ENCODE measurements around the gene TRIM34. TPM values are rescaled to one million over a fixed set of nuclear protein-coding genes. Genes with fewer than 3 reads are reported as not detected.

Gene TRIM34
- total and polyA plus RNA-seq, 2 of the 4 experiments (the other 2 are of a cell fraction): 6.1 to 8.6 TPM

DNA sequence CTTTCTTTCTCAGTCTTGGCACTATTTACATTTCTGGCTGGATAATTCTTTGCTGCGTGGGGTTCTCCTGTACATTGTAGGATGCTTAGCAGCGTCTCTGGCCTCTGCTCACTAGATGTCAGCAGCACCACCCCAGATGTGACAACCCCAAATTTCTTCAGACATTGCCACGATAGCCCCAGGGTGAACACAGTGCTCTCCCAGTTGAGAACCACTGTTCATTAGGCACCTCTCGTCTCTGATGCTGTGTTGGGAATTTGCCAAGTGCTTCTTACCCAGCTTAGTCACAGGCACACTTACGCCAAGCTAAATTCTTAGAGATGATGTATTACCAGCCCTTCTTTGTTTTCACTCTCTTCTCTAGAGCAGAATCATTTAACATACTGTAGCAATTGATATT lies 19.0 kb upstream of the TRIM34 start:
- ATAC-seq (ENCODE audit: low read depth) (peak; percentile 71), DNase-seq (peak; percentile 92)
- POLR2A ChIA-PET (ENCODE audit: unreplicated experiment): no interaction called here
- H3K9me1 ChIP-seq (ENCODE audit: insufficient read depth, low read length): peaks cover 9% of the 10 kb centered on the region; the same call in 1 of the 2 replicates
- H2BK15ac ChIP-seq (ENCODE audit: low read depth, low read length): no peak overlapping the region
- no peak overlapping the region for H3K4ac ChIP-seq (ENCODE audit: low read depth, low read length)
- in situ Hi-C loops (cut with MboI; ENCODE audit: low sequenced_read_pairs) (loop anchor here (25.0 kb wide), 1 partner anchor 706 kb away; the partner anchor contains the start of gene CAVIN3), intact Hi-C loops (cut with micrococcal nuclease) (loop anchor here (1.0 kb wide), 1 partner anchor 15 kb away; no protein-coding TSS in a partner anchor), dilution Hi-C loops (cut with HindIII; ENCODE audit: low sequenced_read_pairs, unreplicated experiment) (no loop called here)
- peak overlapping the region; percentile 35 for H2AFZ ChIP-seq (replicated peaks; ENCODE audit: low read length, poor library complexity)
- H4K91ac ChIP-seq (ENCODE audit: insufficient read depth, low read depth, low read length): no peak overlapping the region
- H3K27ac ChIP-seq (ENCODE audit: insufficient read depth, low read length): no peak overlapping the region
- H3K4me3 ChIP-seq (ENCODE audit: insufficient read depth, low read depth, low read length): no peak overlapping the region
- H3K23ac ChIP-seq (ENCODE audit: low read depth, low read length): no peak overlapping the region
- H3K36me3 ChIP-seq (ENCODE audit: control insufficient read depth, insufficient read depth, low read length): peaks cover 4% of the 10 kb centered on the region; the same call in 1 of the 2 replicates
- no peaks in the 10 kb centered on the region for H4K20me1 ChIP-seq (ENCODE audit: insufficient read depth, low read length)
- no peak overlapping the region; the same call in 1 of the 2 replicates for H2BK120ac ChIP-seq (ENCODE audit: low read depth, low read length)
- no peak overlapping the region for H3K14ac ChIP-seq (replicated peaks; ENCODE audit: low read depth, low read length)
- H2AK9ac ChIP-seq (replicated peaks; ENCODE audit: low read depth, low read length, poor library complexity): peak overlapping the region; percentile 28
- H2AK5ac ChIP-seq (ENCODE audit: low read depth, low read length): peak overlapping the region; percentile 15; the same call in 1 of the 2 replicates
- H4K5ac ChIP-seq (ENCODE audit: low read depth, low read length): no peak overlapping the region
- CTCF ChIA-PET: interaction anchor here (0.5 to 1.1 kb wide), 4 partner anchors 8 to 229 kb away, joined by 3 to 4 read pairs (median 4); no protein-coding TSS in a partner anchor
- peaks cover 8% of the 10 kb centered on the region for H3K4me1 ChIP-seq (ENCODE audit: control insufficient read depth, insufficient read depth, low read length)
- H4K8ac ChIP-seq (ENCODE audit: low read depth in 2 of 2, low read length in 2 of 2): peak overlapping the region in 1 of 2 experiments; percentile 51; a peak in 1 of 4 replicates
- TF ChIP-seq MXI1 (IDR thresholded peaks at IDR 0.05; ENCODE audit: borderline replicate concordance, low read depth, low read length) (no peak), MAZ (IDR thresholded peaks at IDR 0.05; ENCODE audit: borderline replicate concordance, low read depth, low read length) (no peak), RCOR1 (IDR thresholded peaks at IDR 0.05; ENCODE audit: insufficient replicate concordance, low read length) (no peak), RAD21 (IDR thresholded peaks at IDR 0.05; ENCODE audit: low read length) (peak; percentile 32), SMC3 (IDR thresholded peaks at IDR 0.05; ENCODE audit: low read depth, low read length) (peak; percentile 10; the same call in 1 of the 2 replicates), BHLHE40 (IDR thresholded peaks at IDR 0.05; ENCODE audit: low read depth, low read length) (peak; percentile 81), CEBPB (IDR thresholded peaks at IDR 0.05; ENCODE audit: low read depth, low read length) (no peak), CHD1 (IDR thresholded peaks at IDR 0.05; ENCODE audit: low read depth, low read length) (no peak), POLR2A (IDR thresholded peaks at IDR 0.05; ENCODE audit: low read depth, low read length) (no peak), FOS (IDR thresholded peaks at IDR 0.05; ENCODE audit: low read depth, low read length) (0 out of 2 replicates have a peak, but pooled peaks have one; percentile 10), CTCF (conservative IDR thresholded peaks at IDR 0.05; ENCODE audit: low read depth, low read length) (0 out of 2 replicates have a peak, but pooled peaks have one; percentile 5)
- no TSS peak for BruUV-seq (replicated peaks)
- H3K4me2 ChIP-seq (ENCODE audit: low read depth, low read length): peak overlapping the region; percentile 20
- H3K18ac ChIP-seq (ENCODE audit: low read depth, low read length): no peak overlapping the region
- no peak overlapping the region for H3K56ac ChIP-seq (ENCODE audit: extremely low read depth, insufficient read depth, low read length)
- H2BK5ac ChIP-seq (ENCODE audit: low read depth, low read length, poor library complexity, severe bottlenecking): peak overlapping the region; percentile 28
- WGBS, 2 experiments (ENCODE audit: extremely low coverage in 2 of 2, insufficient read length in 1 of 2): no CpG with 5 or more reads among the region's 5 CpGs
- H3K79me1 ChIP-seq (ENCODE audit: low read depth in 1 of 2, low read length in 2 of 2): peaks cover 3 to 10% of the 10 kb centered on the region in 2 experiments; a peak in 3 of 4 replicates
- H2BK20ac ChIP-seq (ENCODE audit: low read depth, low read length): no peak overlapping the region
- no peaks in the 10 kb centered on the region for H3K9me3 ChIP-seq (ENCODE audit: control insufficient read depth, insufficient read depth, low read length)
- H3K9ac ChIP-seq (ENCODE audit: low read depth, low read length): no peak overlapping the region
- H3K27me3 ChIP-seq (ENCODE audit: control insufficient read depth, insufficient read depth, low read length): no peaks in the 10 kb centered on the region
